Brain pericyte (primary cell): ENCODE measurements around the gene S100A3.

Experiments used
- DNase-seq: peaks from one replicate; pipeline ENCODE4 v3.0.0-alpha.2; 2012; ENCODE audit warnings: low read depth, low spot score

Gene S100A3

DNA sequence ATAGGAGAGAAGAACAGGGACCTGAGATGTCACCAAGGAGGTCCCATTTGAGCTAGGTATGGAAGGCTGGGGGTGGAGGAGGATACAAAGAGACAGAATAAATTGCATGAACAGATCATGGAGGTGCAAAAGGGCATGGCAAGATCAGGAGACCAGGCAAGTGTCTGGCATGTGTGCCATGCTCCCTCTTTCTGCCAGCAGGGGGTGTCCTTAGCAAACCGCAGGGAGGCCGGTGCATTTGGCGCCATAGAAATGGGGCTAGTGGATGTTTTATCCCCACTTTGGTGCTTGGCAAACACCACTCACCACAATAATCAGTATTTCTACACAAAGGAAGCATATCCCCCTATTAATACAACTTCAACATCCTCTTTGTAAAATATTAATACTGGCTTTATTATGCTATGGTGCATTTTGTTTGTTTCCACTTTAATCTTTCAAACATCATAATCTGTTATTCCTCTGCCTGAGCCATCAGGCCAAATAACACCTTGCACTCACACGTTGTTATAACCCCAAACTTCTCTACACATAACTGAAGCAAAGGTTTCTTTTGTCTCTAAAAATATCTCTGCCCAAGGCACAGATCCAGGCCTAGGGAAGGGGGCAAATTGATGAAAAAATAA is 39.2 kb downstream of the S100A3 start:
- DNase-seq: no peak

DNA sequence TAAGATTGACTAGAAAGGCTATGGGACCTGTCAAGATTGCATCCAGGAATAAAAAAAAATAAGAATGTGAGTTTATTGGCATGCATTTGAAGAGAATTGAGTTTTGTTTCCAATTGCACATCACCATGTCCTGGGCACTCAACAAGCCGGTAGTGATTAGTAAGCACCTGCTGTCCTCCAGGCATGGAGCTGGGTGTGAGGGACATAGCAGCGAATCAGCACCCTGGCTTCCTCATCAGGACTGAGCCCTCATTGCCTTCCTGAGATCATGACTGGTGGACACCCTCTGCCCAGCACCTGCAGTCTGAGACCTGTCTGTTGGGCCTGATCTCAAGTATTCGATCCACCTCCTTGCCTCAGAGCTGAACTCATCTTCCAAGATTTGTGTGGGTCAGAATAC is 40.0 kb downstream of the S100A3 start:
- no peak for DNase-seq

DNA sequence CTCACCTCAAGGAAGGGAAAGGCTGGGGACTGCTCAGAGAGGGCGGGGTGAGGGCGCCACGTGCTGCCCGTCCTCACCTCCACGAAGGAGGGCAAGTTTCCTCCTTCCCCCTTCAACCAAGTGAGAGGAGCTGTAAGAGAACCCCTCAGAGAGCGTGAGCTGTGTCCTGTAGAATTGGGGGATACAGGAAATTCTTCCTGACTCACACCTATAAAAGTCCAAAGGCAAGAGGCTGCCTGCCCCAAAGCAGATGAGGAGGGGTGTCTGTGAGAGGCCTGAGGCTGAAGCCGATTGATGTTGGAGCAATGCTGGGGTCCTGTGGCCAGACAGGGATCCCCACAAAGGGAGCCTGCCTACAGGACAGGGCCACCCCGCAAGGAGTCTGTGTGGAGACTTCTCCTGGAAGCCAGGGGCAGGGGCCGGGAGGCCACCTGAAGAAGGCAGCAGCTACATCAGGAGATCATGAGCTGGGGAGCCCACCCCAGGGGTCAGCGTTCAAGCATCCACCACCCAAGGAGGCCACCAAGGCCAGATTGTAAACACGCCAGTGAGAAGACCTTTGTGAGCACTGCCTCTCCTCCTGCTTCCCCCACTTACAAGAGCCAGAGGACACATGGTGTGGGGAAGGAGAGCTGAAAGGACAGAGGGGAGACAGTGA is 41.0 kb downstream of the S100A3 start:
- no peak for DNase-seq

DNA sequence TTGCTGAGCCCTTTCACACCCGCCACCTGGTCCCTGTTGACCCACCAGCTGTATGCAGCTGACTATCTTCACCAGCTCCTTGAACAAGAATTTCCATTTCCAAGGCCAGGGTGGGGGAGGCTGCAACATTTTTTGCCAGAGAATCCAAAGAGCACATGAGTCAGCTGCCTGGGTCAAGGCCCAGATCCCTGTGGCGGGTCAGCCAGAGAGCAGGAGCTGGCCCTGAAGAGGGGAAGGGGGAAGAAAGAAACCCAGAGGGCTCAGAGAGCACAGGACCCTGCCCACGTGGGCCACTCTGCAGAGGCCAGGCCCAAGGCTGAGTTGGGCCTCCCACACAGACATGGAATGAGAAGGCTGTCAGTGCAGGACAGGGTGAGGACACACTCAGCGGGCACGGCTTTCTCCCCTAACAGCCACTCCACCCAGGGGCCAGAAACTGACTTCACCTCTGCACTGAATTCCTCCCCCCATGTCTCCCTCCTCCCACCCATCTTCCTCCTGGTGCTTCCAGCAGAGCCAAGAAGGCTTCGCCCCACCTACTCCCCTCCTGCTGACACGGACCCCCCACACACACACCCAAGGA is 42.1 kb downstream of the S100A3 start:
- no peak for DNase-seq

DNA sequence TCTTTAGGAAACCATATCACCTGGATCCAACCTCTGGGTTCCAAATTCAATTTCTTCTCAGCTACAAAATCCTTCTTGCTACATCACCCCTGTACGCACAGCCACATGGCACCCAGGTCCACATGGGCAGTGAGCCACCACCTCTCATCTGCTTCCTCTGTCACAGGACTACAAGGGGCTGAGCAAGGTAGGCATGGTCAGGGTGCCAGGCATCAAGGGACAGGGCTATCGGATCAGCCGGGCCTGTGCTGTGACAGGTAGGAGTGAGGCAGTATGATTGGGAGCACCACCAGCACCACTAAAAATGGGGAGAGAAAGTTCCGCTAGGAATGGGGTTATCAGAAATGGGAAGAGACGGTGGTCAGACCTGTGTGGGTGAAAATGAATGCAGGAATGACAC is 42.7 kb downstream of the S100A3 start:
- no peak for DNase-seq

DNA sequence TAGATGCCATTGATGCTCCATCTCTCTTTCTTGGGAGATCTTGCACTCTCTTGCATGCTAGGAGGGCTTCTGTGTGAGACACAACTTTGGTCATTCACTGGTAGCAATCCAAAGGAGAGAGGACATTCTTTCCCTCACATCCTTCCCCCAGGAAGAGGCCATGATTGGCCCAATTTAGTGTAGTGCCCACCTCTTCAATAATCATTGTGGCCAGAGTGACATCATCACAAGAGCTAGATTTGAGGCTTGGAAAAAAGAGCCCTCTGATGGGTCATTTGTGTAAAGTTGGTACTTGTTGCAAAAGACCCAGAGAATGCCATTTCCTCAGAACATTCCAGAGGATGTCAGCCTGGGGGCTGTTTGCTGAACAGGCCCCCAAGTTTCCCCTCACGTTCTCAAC is 43.5 kb downstream of the S100A3 start:
- no peak for DNase-seq

DNA sequence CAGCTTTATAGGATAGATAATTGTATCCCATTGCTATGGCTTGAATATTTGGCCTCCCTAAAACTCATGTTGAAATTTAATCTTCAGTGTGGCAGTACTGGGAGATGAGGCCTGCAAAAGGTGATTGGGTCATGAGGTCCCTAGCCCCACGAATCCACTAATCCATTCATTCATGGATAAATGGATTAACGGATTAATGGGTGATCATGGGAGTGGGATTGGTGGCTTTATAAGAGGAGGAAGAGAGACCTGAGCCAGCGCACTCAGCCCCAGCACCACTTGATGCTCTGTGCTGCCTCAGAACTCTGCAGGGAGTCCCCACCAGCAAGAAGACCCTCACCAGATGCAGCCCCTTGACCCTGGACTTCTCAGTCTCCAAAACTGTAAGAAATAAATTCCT is 45.3 kb downstream of the S100A3 start:
- no peak for DNase-seq

DNA sequence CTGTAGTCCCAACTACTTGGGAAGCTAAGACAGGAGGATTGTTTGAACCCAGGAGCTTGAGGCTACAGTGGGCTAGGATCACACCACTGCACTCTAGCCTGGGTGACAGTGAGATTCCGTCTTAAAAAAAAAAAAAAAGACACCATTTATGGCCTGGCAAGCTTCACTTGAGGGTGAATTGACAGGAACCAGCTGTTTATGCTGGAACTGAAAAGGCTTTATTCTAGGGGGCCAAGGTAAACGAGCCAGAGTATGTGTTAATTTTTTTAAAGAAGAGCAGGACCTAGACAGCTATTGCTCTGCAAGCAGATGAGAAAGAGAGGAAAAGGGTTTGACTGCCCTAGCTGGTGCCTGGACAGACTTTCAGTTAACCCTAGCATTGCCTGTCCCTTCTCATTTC is 50.3 kb downstream of the S100A3 start:
- no peak for DNase-seq
